LHCN-M2 (cell line): ENCODE results near the gene SPRYD7. TPM values are rescaled to one million over a fixed set of nuclear protein-coding genes. Genes with fewer than 3 reads are reported as not detected.

Experiments
- total RNA-seq: library from RNA; depleted of rRNA; stranded (reverse); fragments of >200 nt; gene quantifications from 2 replicates; pipeline ENCODE4 v1.2.3, GENCODE V29; 2014; rRNA removed

SPRYD7 gene
- total RNA-seq, 1 experiment from 2014 or later: 16.9 TPM

Other genes with a start within 250 kb of the SPRYD7 start
- 83.0 and 105 TPM in 2 replicates for gene EBPL, start 244.9 kb downstream of the SPRYD7 start, total RNA-seq
- gene KPNA3, start 143.7 kb downstream of the SPRYD7 start, total RNA-seq: 33.5 and 38.6 TPM in 2 replicates
- gene TRIM13, start 60.7 kb upstream of the SPRYD7 start, total RNA-seq: 16.9 and 18.2 TPM in 2 replicates
- gene KCNRG, start 79.1 kb upstream of the SPRYD7 start, total RNA-seq: 1.2 and 2.6 TPM in 2 replicates